ENCODE data around the gene RFT1.
"Not testable (repeated sequence)": the region's sequence is repeated elsewhere in the genome, so short reads cannot be mapped to it uniquely, and the experiment has no call there.

GRCh38 chr3:53151086-53151438 is 20.8 kb upstream of the RFT1 start:
- TF ChIP-seq EZH2 (IDR thresholded peaks at IDR 0.05); CTCF (IDR thresholded peaks at IDR 0.05 in 2 of 3, conservative IDR thresholded peaks at IDR 0.05 in 1 of 3; ENCODE audit: borderline replicate concordance in 1 of 3, insufficient read depth in 1 of 3, low read depth in 2 of 3, low read length in 2 of 3); ATF3 (IDR thresholded peaks at IDR 0.05); ZFX (IDR thresholded peaks at IDR 0.05); RAD21 (IDR thresholded peaks at IDR 0.05; ENCODE audit: low read depth); POLR2A (IDR thresholded peaks at IDR 0.05; ENCODE audit: borderline replicate concordance, extremely low read depth, insufficient read depth, insufficient read length); POLR2AphosphoS5 (IDR thresholded peaks at IDR 0.05; ENCODE audit: low read depth, low read length); REST (IDR thresholded peaks at IDR 0.05; ENCODE audit: low read depth); ZNF274 (IDR thresholded peaks at IDR 0.05; ENCODE audit: low read depth, low read length); EZH2phosphoT487 (IDR thresholded peaks at IDR 0.05; ENCODE audit: borderline replicate concordance); FOSL1 (IDR thresholded peaks at IDR 0.05; ENCODE audit: low read depth); CBX3 (IDR thresholded peaks at IDR 0.05; ENCODE audit: low read depth); ZBTB33 (IDR thresholded peaks at IDR 0.05; ENCODE audit: extremely low read depth, insufficient replicate concordance, low read length): not testable (repeated sequence)
